IMR-90 (cell line): ENCODE data around the gene TCHP. TPM values are rescaled to one million over a fixed set of nuclear protein-coding genes. Genes with fewer than 3 reads are reported as not detected.

Experiments used
- ATAC-seq: fragments of 200-7000 bp; cut with Tn5 transposase; 2 replicates; pipeline ENCODE4 v1.9.1; 2020; ENCODE audit warnings: low read depth, mild to moderate bottlenecking, moderate library complexity
- BruUV-seq: library from RNA; stranded (reverse); fragments of 400-500 nt; replicated peaks from 2 replicates; lab custom pipeline; 2021; lab: Mats Ljungman, UMichigan
- CTCF ChIA-PET: fragments of 300-600 bp; formaldehyde crosslinking; extraction: SDS; loops from one replicate; lab custom pipeline; 2021; ENCODE audit warnings: antibody characterized with exemption; lab: Yijun Ruan, JAX
- POLR2A ChIA-PET: fragments of 300-600 bp; sonication (Branson Sonifier 250); formaldehyde crosslinking; loops from one replicate; lab custom pipeline; 2022; ENCODE audit warnings: antibody characterized with exemption; ENCODE audit not compliant: unreplicated experiment; lab: Charles Lee
- DNase-seq: peaks from one replicate; pipeline ENCODE4 v3.0.0; 2013
- H2AFZ ChIP-seq: replicated peaks from 2 replicates; pipeline ENCODE3; 2013; ENCODE audit warnings: low read length, mild to moderate bottlenecking; ENCODE audit not compliant: poor library complexity
- H2AK5ac ChIP-seq: 2 replicates; pipeline ENCODE4 v1.6.1; 2013; ENCODE audit warnings: low read depth, low read length, inconsistent platforms
- H2AK9ac ChIP-seq: replicated peaks from 2 replicates; pipeline ENCODE3; 2013; ENCODE audit warnings: mild to moderate bottlenecking, low read depth, low read length, moderate library complexity; ENCODE audit not compliant: poor library complexity
- H2BK120ac ChIP-seq: 2 replicates; pipeline ENCODE4 v1.6.1; 2013; ENCODE audit warnings: low read depth, low read length, inconsistent platforms
- H2BK15ac ChIP-seq: 3 replicates; pipeline ENCODE4 v1.6.1; 2013; ENCODE audit warnings: low read depth, low read length, inconsistent platforms
- H2BK20ac ChIP-seq: 2 replicates; pipeline ENCODE4 v1.6.1; 2013; ENCODE audit warnings: low read depth, mild to moderate bottlenecking, inconsistent platforms, low read length, moderate library complexity
- H2BK5ac ChIP-seq: 2 replicates; pipeline ENCODE4 v1.6.1; 2013; ENCODE audit warnings: mild to moderate bottlenecking, low read depth, low read length, inconsistent platforms; ENCODE audit not compliant: poor library complexity, severe bottlenecking
- H3K14ac ChIP-seq: replicated peaks from 2 replicates; pipeline ENCODE4 v1.6.1; 2013; ENCODE audit warnings: low read depth, low read length, inconsistent platforms
- H3K18ac ChIP-seq: 2 replicates; pipeline ENCODE4 v1.6.1; 2013; ENCODE audit warnings: low read depth, low read length, control low read depth
- H3K23ac ChIP-seq: 2 replicates; pipeline ENCODE4 v1.6.1; 2013; ENCODE audit warnings: low read depth, low read length, inconsistent platforms
- H3K27ac ChIP-seq: 2 replicates; pipeline ENCODE4 v1.5.1; 2013; ENCODE audit warnings: mild to moderate bottlenecking, control low read depth, low read length; ENCODE audit not compliant: insufficient read depth
- H3K27me3 ChIP-seq: 2 replicates; pipeline ENCODE4 v1.6.1; 2013; ENCODE audit warnings: low read length; ENCODE audit not compliant: control insufficient read depth, insufficient read depth
- H3K36me3 ChIP-seq: 2 replicates; pipeline ENCODE4 v1.6.1; 2013; ENCODE audit warnings: low read length, mixed read lengths; ENCODE audit not compliant: control insufficient read depth, insufficient read depth
- H3K4ac ChIP-seq: 2 replicates; pipeline ENCODE4 v1.6.1; 2013; ENCODE audit warnings: low read depth, low read length, inconsistent platforms
- H3K4me1 ChIP-seq: 2 replicates; pipeline ENCODE4 v1.6.1; 2013; ENCODE audit warnings: low read length, mixed read lengths; ENCODE audit not compliant: control insufficient read depth, insufficient read depth
- H3K4me2 ChIP-seq: 2 replicates; pipeline ENCODE4 v1.6.1; 2013; ENCODE audit warnings: low read depth, mild to moderate bottlenecking, control low read depth, low read length, moderate library complexity
- H3K4me3 ChIP-seq: 2 replicates; pipeline ENCODE4 v1.5.1; 2013; ENCODE audit warnings: low read depth, mild to moderate bottlenecking, control low read depth, low read length, moderate library complexity; ENCODE audit not compliant: insufficient read depth
- H3K56ac ChIP-seq: 2 replicates; pipeline ENCODE4 v1.6.1; 2013; ENCODE audit warnings: low read length, inconsistent platforms; ENCODE audit not compliant: insufficient read depth; ENCODE audit errors: extremely low read depth
- H3K79me1 ChIP-seq, 2 experiments: 2 replicates each; pipeline ENCODE4 v1.6.1; 2013; ENCODE audit warnings: low read length in 2 of 2, inconsistent platforms in 1 of 2, low read depth in 1 of 2
- H3K9ac ChIP-seq: 2 replicates; pipeline ENCODE4 v1.6.1; 2013; ENCODE audit warnings: low read depth, low read length, control low read depth
- H3K9me1 ChIP-seq: 2 replicates; pipeline ENCODE4 v1.6.1; 2013; ENCODE audit warnings: low read length, inconsistent platforms; ENCODE audit not compliant: insufficient read depth
- H3K9me3 ChIP-seq: 2 replicates; pipeline ENCODE4 v1.6.1; 2013; ENCODE audit warnings: low read length; ENCODE audit not compliant: control insufficient read depth, insufficient read depth
- H4K20me1 ChIP-seq: 2 replicates; pipeline ENCODE4 v1.6.1; 2013; ENCODE audit warnings: low read length, inconsistent platforms; ENCODE audit not compliant: insufficient read depth
- H4K5ac ChIP-seq: 2 replicates; pipeline ENCODE4 v1.6.1; 2013; ENCODE audit warnings: mild to moderate bottlenecking, low read depth, low read length, control low read depth
- H4K8ac ChIP-seq, 2 experiments: 2 replicates each; pipeline ENCODE4 v1.6.1; 2013; ENCODE audit warnings: low read depth in 2 of 2, low read length in 2 of 2, control low read depth in 1 of 2, inconsistent platforms in 1 of 2
- H4K91ac ChIP-seq: 2 replicates; pipeline ENCODE4 v1.6.1; 2013; ENCODE audit warnings: low read depth, low read length, inconsistent platforms; ENCODE audit not compliant: insufficient read depth
- FOS ChIP-seq: fragments of 150-350 bp; IDR thresholded peaks from 2 replicates; pipeline ENCODE4 v1.6.1; 2016; ENCODE audit warnings: low read depth, low read length
- MAZ ChIP-seq: IDR thresholded peaks from 2 replicates; pipeline ENCODE4 v1.6.1; 2012; ENCODE audit warnings: low read depth, mild to moderate bottlenecking, low read length, improper control_type of control experiment, moderate library complexity, borderline replicate concordance
- RAD21 ChIP-seq: IDR thresholded peaks from 2 replicates; pipeline ENCODE4 v1.6.1; 2012; ENCODE audit warnings: low read length, improper control_type of control experiment
- RCOR1 ChIP-seq: IDR thresholded peaks from 2 replicates; pipeline ENCODE4 v1.6.1; 2012; ENCODE audit warnings: mild to moderate bottlenecking, low read length, improper control_type of control experiment; ENCODE audit not compliant: insufficient replicate concordance
- RFX5 ChIP-seq: IDR thresholded peaks from 2 replicates; pipeline ENCODE4 v1.8.0; 2012; ENCODE audit warnings: low read depth, mild to moderate bottlenecking, low read length, moderate library complexity
- SMC3 ChIP-seq: fragments of 150-350 bp; IDR thresholded peaks from 2 replicates; pipeline ENCODE4 v1.6.1; 2016; ENCODE audit warnings: low read depth, mild to moderate bottlenecking, antibody characterized with exemption, low read length, moderate library complexity
- WGBS, 2 experiments: methylation state at CpG; one replicate each; pipeline versions ENCODE4 v1.1.5 to v1.1.7; 2013; ENCODE audit warnings: missing lambda C conversion rate in 2 of 2; ENCODE audit not compliant: insufficient read length in 1 of 2; ENCODE audit errors: extremely low coverage in 2 of 2; 5-methylcytosine and 5-hydroxymethylcytosine counted together
- dilution Hi-C: fragments of 300-500 bp; cut with HindIII; formaldehyde crosslinking; loops from one replicate; pipeline ENCODE4 v1.14.3; 2018; ENCODE audit warnings: low sequenced_read_pairs; ENCODE audit not compliant: unreplicated experiment
- in situ Hi-C: fragments of 300-500 bp; cut with MboI; formaldehyde crosslinking; loops from 3 replicates; pipeline ENCODE4 v1.14.3; 2019; ENCODE audit warnings: low sequenced_read_pairs, inconsistent platforms, mixed read lengths
- intact Hi-C: fragments of 100-400 bp; cut with micrococcal nuclease; formaldehyde crosslinking; loops from 2 replicates; pipeline ENCODE4 v1.10.0; 2022
- polyA plus RNA-seq, 3 experiments: library from polyadenylated mRNA; depleted of rRNA; stranded (reverse); fragments of >200 nt; gene quantifications; 2 replicates each; pipeline ENCODE4 v1.2.3, GENCODE V29; 2012; ENCODE audit warnings: low replicate concordance in 1 of 3
- total RNA-seq: library from RNA; depleted of rRNA; stranded (reverse); fragments of >200 nt; gene quantifications from 2 replicates; pipeline ENCODE4 v1.2.3, GENCODE V29; 2012
- TF ChIP-seq, protein P1 (sequence below): fragments of 150-350 bp; IDR thresholded peaks from 2 replicates; pipeline ENCODE4 v1.6.1; 2016; ENCODE audit warnings: low read depth, mild to moderate bottlenecking, low read length, moderate library complexity, borderline replicate concordance

The TCHP gene
- total and polyA plus RNA-seq, 2 of the 4 experiments (the other 2 are of a cell fraction), result 6.1 to 13.4 TPM

DNA sequence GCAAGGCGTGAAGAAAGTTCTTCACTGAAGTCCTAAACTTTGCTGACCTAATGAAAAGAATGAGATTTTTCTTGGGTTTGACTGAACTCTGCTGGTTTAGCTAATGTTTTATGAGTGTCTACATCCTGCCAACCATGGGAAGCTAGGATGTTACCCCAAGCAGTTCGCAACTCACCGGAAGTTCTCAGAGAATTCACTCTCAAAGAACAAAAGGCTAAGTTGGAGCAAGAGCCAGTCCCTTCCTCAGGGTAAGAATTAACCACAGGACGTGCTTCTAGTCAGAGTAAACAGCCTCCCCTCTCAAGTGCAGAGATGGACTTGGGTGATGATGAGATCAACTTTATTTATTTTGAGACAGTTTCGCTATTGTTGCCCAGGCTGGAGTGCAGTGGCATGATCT lies 37.3 kb downstream of the TCHP start:
- H3K23ac ChIP-seq, result no peak overlapping the region
- H3K18ac ChIP-seq, result no peak overlapping the region
- H3K56ac ChIP-seq, result no peak overlapping the region
- no peak overlapping the region for H3K4me2 ChIP-seq
- in situ Hi-C loops (no loop called here), intact Hi-C loops (no loop called here), dilution Hi-C loops (no loop called here)
- no peak overlapping the region for H2AK9ac ChIP-seq
- H3K27me3 ChIP-seq, result no peaks in the 10 kb centered on the region
- H2AFZ ChIP-seq, result no peak overlapping the region
- H3K9ac ChIP-seq, result no peak overlapping the region
- TF ChIP-seq, protein P1, sequence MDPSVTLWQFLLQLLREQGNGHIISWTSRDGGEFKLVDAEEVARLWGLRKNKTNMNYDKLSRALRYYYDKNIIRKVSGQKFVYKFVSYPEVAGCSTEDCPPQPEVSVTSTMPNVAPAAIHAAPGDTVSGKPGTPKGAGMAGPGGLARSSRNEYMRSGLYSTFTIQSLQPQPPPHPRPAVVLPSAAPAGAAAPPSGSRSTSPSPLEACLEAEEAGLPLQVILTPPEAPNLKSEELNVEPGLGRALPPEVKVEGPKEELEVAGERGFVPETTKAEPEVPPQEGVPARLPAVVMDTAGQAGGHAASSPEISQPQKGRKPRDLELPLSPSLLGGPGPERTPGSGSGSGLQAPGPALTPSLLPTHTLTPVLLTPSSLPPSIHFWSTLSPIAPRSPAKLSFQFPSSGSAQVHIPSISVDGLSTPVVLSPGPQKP, result no peak
- no peak for TF ChIP-seq MAZ
- TF ChIP-seq FOS, result no peak
- TF ChIP-seq RFX5, result no peak
- TF ChIP-seq RCOR1, result no peak
- TF ChIP-seq SMC3, result no peak
- no peak for TF ChIP-seq RAD21
- H2BK5ac ChIP-seq, result no peak overlapping the region
- H4K20me1 ChIP-seq, result no peaks in the 10 kb centered on the region
- H3K9me1 ChIP-seq, result peaks cover 16% of the 10 kb centered on the region
- peaks cover 6% of the 10 kb centered on the region for H3K4me1 ChIP-seq
- H3K4me3 ChIP-seq, result no peak overlapping the region
- H3K79me1 ChIP-seq, result peaks cover 0 to 33% of the 10 kb centered on the region in 2 experiments; a peak in 2 of 4 replicates
- H2BK120ac ChIP-seq, result no peak overlapping the region
- H3K36me3 ChIP-seq, result peaks cover 33% of the 10 kb centered on the region
- 78% methylated on average over 1 of the region's 5 CpGs; no CpG with 5 or more reads in 1 of the 2 experiments for WGBS, 2 experiments
- ChIA-PET CTCF (no interaction called here), POLR2A (no interaction called here)
- H2BK15ac ChIP-seq, result no peak overlapping the region
- H3K14ac ChIP-seq, result no peak overlapping the region
- no TSS peak for BruUV-seq
- no peak overlapping the region for H2AK5ac ChIP-seq
- H4K5ac ChIP-seq, result no peak overlapping the region
- H3K4ac ChIP-seq, result no peak overlapping the region
- DNase-seq, result no peak
- H3K27ac ChIP-seq, result no peak overlapping the region
- H4K8ac ChIP-seq, result no peak overlapping the region
- H3K9me3 ChIP-seq, result no peaks in the 10 kb centered on the region
- H2BK20ac ChIP-seq, result no peak overlapping the region
- H4K91ac ChIP-seq, result no peak overlapping the region
- ATAC-seq, result no peak
